NB4 (cell line): ENCODE results near the gene CLMN.

ENCODE experiments used
- DNase-seq: peaks from one replicate; pipeline ENCODE4 v3.0.0; 2010; ENCODE audit warnings: low read depth
- H3K4me3 ChIP-seq: one replicate; pipeline ENCODE4 v1.5.1; 2011; ENCODE audit warnings: mild to moderate bottlenecking, low read depth, low read length, moderate library complexity
- MYC ChIP-seq: IDR thresholded peaks from 2 replicates; pipeline ENCODE4 v1.6.1; 2011; ENCODE audit warnings: low read depth, low read length
- POLR2A ChIP-seq: IDR thresholded peaks from 2 replicates; pipeline ENCODE4 v1.6.1; 2011; ENCODE audit warnings: mild to moderate bottlenecking; ENCODE audit not compliant: insufficient read length; ENCODE audit errors: extremely low read depth
- TF ChIP-seq, protein P1 (sequence below): IDR thresholded peaks from one replicate; pipeline ENCODE4 v1.5.1; 2012; ENCODE audit warnings: low read depth, low read length
- TF ChIP-seq, protein P2 (sequence below): IDR thresholded peaks from 2 replicates; pipeline ENCODE4 v1.6.1; 2011; ENCODE audit warnings: low read depth, low read length

The CLMN gene

DNA sequence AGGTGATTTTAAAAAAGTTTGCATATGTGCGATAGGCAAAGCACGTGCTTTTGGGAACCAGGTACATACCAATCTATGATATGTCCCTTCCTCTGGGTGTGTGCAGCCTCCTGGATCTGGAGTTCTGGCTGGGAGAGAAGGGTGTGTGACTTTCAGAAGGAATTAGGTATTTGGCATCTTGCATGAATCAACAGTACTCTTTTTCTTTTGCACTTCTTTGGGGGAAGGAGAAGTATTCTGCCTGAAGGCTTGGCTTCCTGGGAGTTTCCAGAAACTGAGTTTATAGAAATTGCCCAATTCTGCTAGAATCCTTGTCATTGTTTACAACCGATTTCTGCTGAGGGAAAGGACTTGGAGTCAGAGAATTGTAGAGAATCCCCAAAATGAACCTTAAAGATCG, 2.9 kb upstream of the CLMN start:
- TF ChIP-seq POLR2A (no peak), MYC (no peak)
- TF ChIP-seq, protein P1, sequence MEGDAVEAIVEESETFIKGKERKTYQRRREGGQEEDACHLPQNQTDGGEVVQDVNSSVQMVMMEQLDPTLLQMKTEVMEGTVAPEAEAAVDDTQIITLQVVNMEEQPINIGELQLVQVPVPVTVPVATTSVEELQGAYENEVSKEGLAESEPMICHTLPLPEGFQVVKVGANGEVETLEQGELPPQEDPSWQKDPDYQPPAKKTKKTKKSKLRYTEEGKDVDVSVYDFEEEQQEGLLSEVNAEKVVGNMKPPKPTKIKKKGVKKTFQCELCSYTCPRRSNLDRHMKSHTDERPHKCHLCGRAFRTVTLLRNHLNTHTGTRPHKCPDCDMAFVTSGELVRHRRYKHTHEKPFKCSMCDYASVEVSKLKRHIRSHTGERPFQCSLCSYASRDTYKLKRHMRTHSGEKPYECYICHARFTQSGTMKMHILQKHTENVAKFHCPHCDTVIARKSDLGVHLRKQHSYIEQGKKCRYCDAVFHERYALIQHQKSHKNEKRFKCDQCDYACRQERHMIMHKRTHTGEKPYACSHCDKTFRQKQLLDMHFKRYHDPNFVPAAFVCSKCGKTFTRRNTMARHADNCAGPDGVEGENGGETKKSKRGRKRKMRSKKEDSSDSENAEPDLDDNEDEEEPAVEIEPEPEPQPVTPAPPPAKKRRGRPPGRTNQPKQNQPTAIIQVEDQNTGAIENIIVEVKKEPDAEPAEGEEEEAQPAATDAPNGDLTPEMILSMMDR, result no peak
- TF ChIP-seq, protein P2, sequence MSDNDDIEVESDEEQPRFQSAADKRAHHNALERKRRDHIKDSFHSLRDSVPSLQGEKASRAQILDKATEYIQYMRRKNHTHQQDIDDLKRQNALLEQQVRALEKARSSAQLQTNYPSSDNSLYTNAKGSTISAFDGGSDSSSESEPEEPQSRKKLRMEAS, result no peak
- DNase-seq, result no peak
- no peak overlapping the region for H3K4me3 ChIP-seq

DNA sequence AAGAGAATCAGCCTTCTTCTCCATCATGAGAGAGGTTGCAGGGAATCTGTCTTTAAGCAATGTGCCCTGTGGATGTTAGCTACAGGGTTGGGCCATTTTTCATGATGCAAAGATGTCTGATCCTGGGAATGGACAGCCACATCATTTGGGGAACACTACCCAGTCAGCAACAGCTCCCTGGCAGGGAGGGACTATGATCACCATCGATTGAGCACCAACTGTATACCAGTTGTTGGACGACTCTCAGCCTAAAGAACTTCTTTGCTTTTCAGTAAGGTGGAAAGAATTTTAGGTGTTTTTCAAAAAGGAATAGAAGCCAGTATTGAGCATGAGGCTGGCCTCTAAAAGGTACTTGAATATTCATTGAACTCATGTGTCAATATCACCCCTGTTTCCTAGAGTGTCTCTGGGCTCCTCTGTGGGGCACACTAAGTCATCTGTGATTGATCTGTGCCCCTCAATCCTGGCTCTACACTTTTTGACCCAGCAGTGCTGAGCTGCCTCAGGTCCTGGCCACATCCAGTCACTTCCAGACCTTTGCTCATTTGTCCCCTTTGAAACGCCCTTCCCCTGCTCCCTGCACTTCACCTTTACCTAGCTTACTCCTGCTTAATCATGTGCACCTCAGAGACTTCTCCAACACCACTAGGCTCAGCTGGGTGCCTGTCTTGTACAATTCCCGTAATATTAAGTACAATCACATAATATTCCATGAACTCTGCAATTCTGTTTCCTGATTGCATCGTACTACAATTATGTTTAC, 2.2 kb upstream of the CLMN start:
- TF ChIP-seq, protein P1, result no peak
- TF ChIP-seq, protein P2, result no peak
- no peak for TF ChIP-seq POLR2A
- TF ChIP-seq MYC, result no peak
- no peak for DNase-seq
- H3K4me3 ChIP-seq, result no peak overlapping the region

DNA sequence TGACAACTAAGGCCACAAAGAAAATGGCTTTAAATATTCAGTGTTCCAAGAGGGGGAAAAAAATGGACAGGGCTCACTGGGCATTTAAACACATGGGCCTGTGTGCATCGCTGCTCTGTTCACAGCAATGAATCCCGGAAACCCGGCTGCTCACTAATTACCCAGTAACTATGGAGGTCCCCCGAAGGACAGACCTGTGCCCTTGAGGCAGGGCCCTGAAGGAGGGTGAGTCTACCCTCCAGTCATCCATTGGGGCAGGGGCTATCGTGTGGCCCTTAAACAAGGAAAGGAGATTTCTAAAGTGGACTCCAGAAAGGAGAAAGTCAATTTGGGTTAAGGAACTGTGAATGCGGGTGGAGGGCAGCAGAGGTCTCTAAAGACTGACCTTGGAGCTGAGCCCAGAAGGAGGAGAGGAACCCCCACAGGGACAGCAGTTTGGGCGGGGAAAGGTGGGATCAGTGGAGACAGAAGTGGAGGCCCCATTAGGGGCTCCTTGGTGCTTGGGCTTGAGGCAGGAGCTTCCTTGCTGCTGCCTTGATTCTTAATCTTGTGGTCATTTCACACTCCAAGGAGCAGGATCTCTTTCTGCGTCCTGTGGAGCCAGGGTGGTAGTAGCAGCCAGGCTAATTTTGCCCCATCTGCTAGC, 1.4 kb upstream of the CLMN start:
- no peak for TF ChIP-seq POLR2A
- TF ChIP-seq, protein P1, result no peak
- TF ChIP-seq, protein P2, result no peak
- no peak for TF ChIP-seq MYC
- no peak for DNase-seq
- H3K4me3 ChIP-seq, result no peak overlapping the region

DNA sequence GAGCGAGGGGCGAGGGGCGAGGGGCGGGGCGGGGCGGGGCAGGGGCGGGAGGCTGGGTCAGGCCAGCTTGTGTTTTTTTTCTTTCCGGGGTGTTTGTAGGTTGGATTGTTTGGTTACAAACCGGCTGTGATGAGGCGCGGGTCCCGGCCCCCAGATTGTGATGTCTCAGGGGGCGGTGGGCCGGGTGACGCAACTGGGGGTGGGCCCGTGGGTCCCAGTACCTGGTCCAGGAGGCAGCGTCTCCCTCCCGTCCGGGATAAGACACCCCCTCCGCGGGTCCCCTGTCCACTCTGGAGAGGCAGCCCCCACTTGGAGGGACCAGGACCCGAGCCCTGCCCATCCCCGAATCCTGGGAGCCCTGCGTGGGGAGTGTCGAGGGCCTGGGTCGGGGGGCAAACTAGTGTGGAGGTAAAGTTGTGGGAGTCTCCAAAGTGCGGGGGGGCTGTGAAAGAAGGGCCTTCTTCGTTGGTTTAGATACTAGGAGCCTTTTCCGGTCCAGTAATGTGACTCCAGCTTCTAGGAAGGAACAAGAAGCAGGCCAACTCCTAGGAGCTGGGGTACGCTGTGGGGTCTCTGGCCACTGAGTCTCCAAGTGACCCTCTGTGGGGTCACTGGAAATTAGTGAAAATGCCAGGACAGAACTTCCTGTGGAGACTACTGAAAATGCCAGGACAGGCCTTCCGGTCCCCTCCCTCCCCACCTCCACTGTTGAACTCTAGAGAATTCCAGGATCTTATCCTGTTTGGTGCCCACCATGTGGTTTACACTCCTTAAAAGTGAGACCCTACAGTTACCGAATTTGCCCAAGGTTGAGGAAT, 579 bp upstream of the CLMN start:
- no peak overlapping the region for H3K4me3 ChIP-seq
- TF ChIP-seq POLR2A (no peak), MYC (no peak)
- TF ChIP-seq, protein P1, result no peak
- TF ChIP-seq, protein P2, result no peak
- no peak for DNase-seq

DNA sequence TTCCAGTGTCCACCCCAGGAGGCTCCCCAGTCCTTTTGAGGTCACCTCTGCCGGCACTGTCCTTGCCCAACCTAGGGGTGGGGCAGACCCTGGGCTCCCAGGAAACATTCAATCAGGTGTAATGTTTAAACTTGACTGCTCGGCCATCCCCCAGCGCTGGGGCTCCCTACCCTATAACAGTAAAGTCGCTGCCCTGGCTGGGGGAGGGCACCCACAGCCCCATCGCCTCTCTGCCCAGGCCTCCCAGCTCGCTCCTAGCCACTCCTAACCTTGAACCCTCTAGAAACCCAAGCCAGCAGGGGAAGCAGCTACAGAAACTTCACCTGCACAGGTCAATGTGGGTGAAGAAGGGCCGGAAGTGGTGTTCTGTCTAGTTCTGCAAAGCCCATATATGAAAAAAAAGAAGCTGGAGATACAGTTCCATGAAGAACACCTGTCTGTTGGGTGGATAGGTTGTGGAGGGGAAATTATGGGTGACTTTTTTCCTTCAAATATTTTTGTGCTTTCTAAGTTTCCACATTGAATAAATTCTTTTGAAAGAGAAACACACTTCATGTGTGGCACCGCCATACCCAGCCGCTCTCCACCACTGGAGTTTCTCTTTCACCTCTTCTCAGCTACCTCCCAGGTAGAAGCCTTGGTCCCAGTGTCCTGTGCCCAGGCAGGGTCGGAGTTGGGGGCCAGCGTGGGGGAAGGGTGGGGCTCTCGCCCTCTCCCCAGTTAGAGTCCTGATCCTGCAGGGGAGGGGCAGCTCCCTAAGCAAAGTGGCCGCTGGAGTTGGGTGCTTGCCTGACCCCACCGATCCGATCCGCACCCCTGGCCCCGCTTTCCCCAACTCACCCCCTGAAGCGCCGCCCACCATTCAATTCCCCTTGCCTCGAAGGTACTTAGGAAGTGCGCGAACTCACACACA, 1.1 kb downstream of the CLMN start:
- H3K4me3 ChIP-seq, result peak overlapping the region; percentile 7
- TF ChIP-seq MYC (no peak), POLR2A (no peak)
- TF ChIP-seq, protein P1, result no peak
- TF ChIP-seq, protein P2, result no peak
- no peak for DNase-seq
